Thyroid gland (tissue), 4 donors: ENCODE results near the gene GALT.

Source experiments
- POLR2A ChIP-seq, 2 donors: fragments of 450-650 bp; IDR thresholded peaks; one replicate each; pipeline ENCODE4 v1.6.1; 2017; ENCODE audit warnings: antibody characterized with exemption in 2 of 2, mild to moderate bottlenecking in 2 of 2, moderate library complexity in 1 of 2
- TF ChIP-seq, protein P1 (sequence below), 6 experiments: fragments of 200-600 bp in 3 of 6; fragments of 450-650 bp in 3 of 6; sonication (generic) in 3 of 6; IDR thresholded peaks; one replicate each; pipeline ENCODE4 v1.5.1; 2016 to 2019; ENCODE audit warnings: antibody characterized with exemption in 6 of 6, mild to moderate bottlenecking in 2 of 6, inconsistent platforms in 1 of 6, moderate library complexity in 1 of 6

DNA sequence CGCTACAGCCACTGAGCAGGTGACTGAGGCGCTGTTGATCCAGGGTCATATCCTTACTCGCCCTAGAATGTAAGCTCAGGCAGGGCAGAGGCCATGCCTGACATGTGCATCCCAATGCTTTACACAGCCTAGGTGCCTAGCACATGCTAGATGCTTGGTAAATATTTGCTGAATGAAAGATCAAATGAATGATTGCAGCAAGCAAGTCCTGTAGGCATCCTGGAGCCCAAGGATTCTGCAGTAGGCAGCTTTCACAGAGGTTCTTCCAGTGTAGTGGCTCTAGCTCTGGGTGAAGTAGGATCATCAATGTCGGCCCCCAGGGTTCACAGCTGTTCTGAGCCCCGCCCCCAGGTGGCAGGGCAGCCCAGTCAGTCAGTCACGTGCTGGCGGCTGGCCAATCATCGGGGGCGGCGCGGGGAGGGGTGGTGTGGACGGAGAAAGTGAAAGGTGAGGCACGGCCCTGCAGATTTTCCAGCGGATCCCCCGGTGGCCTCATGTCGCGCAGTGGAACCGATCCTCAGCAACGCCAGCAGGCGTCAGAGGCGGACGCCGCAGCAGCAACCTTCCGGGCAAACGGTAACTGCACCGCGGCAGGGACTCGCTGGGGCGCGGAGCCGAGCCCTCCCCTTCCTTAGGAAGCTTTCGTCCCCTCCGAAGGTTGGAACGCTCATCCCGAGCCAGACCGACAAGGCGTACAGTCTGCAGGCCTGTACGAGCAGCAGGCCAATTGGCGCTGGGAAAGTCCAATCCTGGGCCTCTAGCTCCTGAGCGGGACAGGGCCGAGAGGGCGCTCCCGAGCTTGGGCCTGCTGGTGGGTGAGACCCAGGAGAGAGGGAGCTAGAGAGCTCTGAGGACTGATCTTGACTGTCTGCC is at the start of gene GALT:
- TF ChIP-seq, protein P1, sequence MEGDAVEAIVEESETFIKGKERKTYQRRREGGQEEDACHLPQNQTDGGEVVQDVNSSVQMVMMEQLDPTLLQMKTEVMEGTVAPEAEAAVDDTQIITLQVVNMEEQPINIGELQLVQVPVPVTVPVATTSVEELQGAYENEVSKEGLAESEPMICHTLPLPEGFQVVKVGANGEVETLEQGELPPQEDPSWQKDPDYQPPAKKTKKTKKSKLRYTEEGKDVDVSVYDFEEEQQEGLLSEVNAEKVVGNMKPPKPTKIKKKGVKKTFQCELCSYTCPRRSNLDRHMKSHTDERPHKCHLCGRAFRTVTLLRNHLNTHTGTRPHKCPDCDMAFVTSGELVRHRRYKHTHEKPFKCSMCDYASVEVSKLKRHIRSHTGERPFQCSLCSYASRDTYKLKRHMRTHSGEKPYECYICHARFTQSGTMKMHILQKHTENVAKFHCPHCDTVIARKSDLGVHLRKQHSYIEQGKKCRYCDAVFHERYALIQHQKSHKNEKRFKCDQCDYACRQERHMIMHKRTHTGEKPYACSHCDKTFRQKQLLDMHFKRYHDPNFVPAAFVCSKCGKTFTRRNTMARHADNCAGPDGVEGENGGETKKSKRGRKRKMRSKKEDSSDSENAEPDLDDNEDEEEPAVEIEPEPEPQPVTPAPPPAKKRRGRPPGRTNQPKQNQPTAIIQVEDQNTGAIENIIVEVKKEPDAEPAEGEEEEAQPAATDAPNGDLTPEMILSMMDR (IDR thresholded peaks at IDR 0.05): peak in 3 of 6 experiments; percentile 9 to 41 (median 39)
- TF ChIP-seq POLR2A (IDR thresholded peaks at IDR 0.05): peak in 1 of 2 donors; percentile 93
